GM12892 (cell line): ENCODE data around the gene PRKCZ.

Experiments used
- POLR2A ChIP-seq: IDR thresholded peaks from 2 replicates; pipeline ENCODE4 v1.6.1; 2011; ENCODE audit warnings: low read depth, low read length, control low read depth
- TAF1 ChIP-seq: IDR thresholded peaks from 2 replicates; pipeline ENCODE4 v1.6.1; 2011; ENCODE audit warnings: low read depth, mild to moderate bottlenecking, control low read depth, low read length, borderline replicate concordance

GRCh38 chr1:2091611-2092604, 41.7 kb downstream of the PRKCZ start:
- TF ChIP-seq POLR2A (no peak), TAF1 (no peak)
